Measurements from ENCODE around the gene RNF152.

Gene RNF152

GRCh38 chr18:61870151-61870550, 22.7 kb downstream of the RNF152 start:
- no peak; the same call in 2 of the 3 replicates for ATAC-seq
- TF ChIP-seq OSR1 (CRISPR knock-in tag; IDR thresholded peaks at IDR 0.05) = no peak
- no peak for TF ChIP-seq TSHZ2 (CRISPR knock-in tag; IDR thresholded peaks at IDR 0.05)
- no peak for TF ChIP-seq TCF4 (CRISPR knock-in tag; IDR thresholded peaks at IDR 0.05; ENCODE audit: borderline replicate concordance)
- TF ChIP-seq GLIS3 (CRISPR knock-in tag; IDR thresholded peaks at IDR 0.05) = no peak
- TF ChIP-seq ARNTL (CRISPR knock-in tag; IDR thresholded peaks at IDR 0.05; ENCODE audit: borderline replicate concordance, low read depth) = no peak
- TF ChIP-seq, protein P1, sequence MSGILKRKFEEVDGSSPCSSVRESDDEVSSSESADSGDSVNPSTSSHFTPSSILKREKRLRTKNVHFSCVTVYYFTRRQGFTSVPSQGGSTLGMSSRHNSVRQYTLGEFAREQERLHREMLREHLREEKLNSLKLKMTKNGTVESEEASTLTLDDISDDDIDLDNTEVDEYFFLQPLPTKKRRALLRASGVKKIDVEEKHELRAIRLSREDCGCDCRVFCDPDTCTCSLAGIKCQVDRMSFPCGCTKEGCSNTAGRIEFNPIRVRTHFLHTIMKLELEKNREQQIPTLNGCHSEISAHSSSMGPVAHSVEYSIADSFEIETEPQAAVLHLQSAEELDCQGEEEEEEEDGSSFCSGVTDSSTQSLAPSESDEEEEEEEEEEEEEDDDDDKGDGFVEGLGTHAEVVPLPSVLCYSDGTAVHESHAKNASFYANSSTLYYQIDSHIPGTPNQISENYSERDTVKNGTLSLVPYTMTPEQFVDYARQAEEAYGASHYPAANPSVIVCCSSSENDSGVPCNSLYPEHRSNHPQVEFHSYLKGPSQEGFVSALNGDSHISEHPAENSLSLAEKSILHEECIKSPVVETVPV (CRISPR knock-in tag; IDR thresholded peaks at IDR 0.05) = no peak
- TF ChIP-seq ZC3H10 (CRISPR knock-in tag; IDR thresholded peaks at IDR 0.05) = no peak
- no peak for TF ChIP-seq ESRRG (CRISPR knock-in tag; IDR thresholded peaks at IDR 0.05)
- TF ChIP-seq TOX (CRISPR knock-in tag; IDR thresholded peaks at IDR 0.05; ENCODE audit: borderline replicate concordance) = no peak
- no peak for TF ChIP-seq ZNF70 (CRISPR knock-in tag; IDR thresholded peaks at IDR 0.05)
- TF ChIP-seq RARB (CRISPR knock-in tag; IDR thresholded peaks at IDR 0.05) = no peak
- TF ChIP-seq PPARA (CRISPR knock-in tag; IDR thresholded peaks at IDR 0.05; ENCODE audit: borderline replicate concordance) = no peak
- TF ChIP-seq, protein P2, sequence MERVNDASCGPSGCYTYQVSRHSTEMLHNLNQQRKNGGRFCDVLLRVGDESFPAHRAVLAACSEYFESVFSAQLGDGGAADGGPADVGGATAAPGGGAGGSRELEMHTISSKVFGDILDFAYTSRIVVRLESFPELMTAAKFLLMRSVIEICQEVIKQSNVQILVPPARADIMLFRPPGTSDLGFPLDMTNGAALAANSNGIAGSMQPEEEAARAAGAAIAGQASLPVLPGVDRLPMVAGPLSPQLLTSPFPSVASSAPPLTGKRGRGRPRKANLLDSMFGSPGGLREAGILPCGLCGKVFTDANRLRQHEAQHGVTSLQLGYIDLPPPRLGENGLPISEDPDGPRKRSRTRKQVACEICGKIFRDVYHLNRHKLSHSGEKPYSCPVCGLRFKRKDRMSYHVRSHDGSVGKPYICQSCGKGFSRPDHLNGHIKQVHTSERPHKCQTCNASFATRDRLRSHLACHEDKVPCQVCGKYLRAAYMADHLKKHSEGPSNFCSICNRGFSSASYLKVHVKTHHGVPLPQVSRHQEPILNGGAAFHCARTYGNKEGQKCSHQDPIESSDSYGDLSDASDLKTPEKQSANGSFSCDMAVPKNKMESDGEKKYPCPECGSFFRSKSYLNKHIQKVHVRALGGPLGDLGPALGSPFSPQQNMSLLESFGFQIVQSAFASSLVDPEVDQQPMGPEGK (CRISPR knock-in tag; IDR thresholded peaks at IDR 0.05; ENCODE audit: borderline replicate concordance) = no peak

- no peak for ATAC-seq
- no peak for TF ChIP-seq CREB5 (CRISPR knock-in tag; IDR thresholded peaks at IDR 0.05; ENCODE audit: low read depth)
- no peak for TF ChIP-seq ARNTL (CRISPR knock-in tag; IDR thresholded peaks at IDR 0.05; ENCODE audit: borderline replicate concordance, low read depth)
- TF ChIP-seq TCF4 (CRISPR knock-in tag; IDR thresholded peaks at IDR 0.05; ENCODE audit: borderline replicate concordance) = no peak
- TF ChIP-seq ZNF8 (CRISPR knock-in tag; IDR thresholded peaks at IDR 0.05) = no peak
- no peak for TF ChIP-seq ZFP3 (CRISPR knock-in tag; IDR thresholded peaks at IDR 0.05)
- no peak for TF ChIP-seq BACH2 (CRISPR knock-in tag; IDR thresholded peaks at IDR 0.05; ENCODE audit: borderline replicate concordance)
- TF ChIP-seq ISL1 (CRISPR knock-in tag; IDR thresholded peaks at IDR 0.05) = no peak
- TF ChIP-seq ZNF70 (CRISPR knock-in tag; IDR thresholded peaks at IDR 0.05) = no peak
- TF ChIP-seq, protein P2 (CRISPR knock-in tag; IDR thresholded peaks at IDR 0.05; ENCODE audit: borderline replicate concordance) = no peak
- TF ChIP-seq TOX (CRISPR knock-in tag; IDR thresholded peaks at IDR 0.05; ENCODE audit: borderline replicate concordance) = no peak
- TF ChIP-seq SNAI2 (CRISPR knock-in tag; IDR thresholded peaks at IDR 0.05) = no peak
- no peak for TF ChIP-seq GLIS3 (CRISPR knock-in tag; IDR thresholded peaks at IDR 0.05)
- no peak for TF ChIP-seq TSHZ2 (CRISPR knock-in tag; IDR thresholded peaks at IDR 0.05)
- TF ChIP-seq ZC3H10 (CRISPR knock-in tag; IDR thresholded peaks at IDR 0.05) = no peak
Measured at GRCh38 chr18:61869636-61870035, 23.2 kb downstream of the RNF152 start.
